K562 (cell line): ENCODE measurements around the gene IP6K1. TPM values are rescaled to one million over a fixed set of nuclear protein-coding genes. Genes with fewer than 3 reads are reported as not detected.

Experiments
- ARID1B ChIP-seq: fragments of 450-650 bp; IDR thresholded peaks from 2 replicates; pipeline ENCODE4 v1.6.1; 2016; ENCODE audit warnings: antibody characterized with exemption, mild to moderate bottlenecking, inconsistent platforms
- ASH1L ChIP-seq: fragments of 450-650 bp; IDR thresholded peaks from 2 replicates; pipeline ENCODE4 v1.6.1; 2018; ENCODE audit warnings: borderline replicate concordance, mild to moderate bottlenecking, low read depth; ENCODE audit not compliant: partially characterized antibody
- CBFA2T3 ChIP-seq: fragments of 450-650 bp; IDR thresholded peaks from 2 replicates; pipeline ENCODE4 v1.6.1; 2017
- CBFB ChIP-seq: sonication (generic); formaldehyde crosslinking; IDR thresholded peaks from 2 replicates; pipeline ENCODE4 v1.4.0; 2020; ENCODE audit warnings: mild to moderate bottlenecking, missing genetic modification reagents
- E2F5 ChIP-seq: sonication (generic); formaldehyde crosslinking; IDR thresholded peaks from 2 replicates; pipeline ENCODE4 v1.8.0; 2022; ENCODE audit warnings: mild to moderate bottlenecking, missing genetic modification reagents
- EP400 ChIP-seq: fragments of 450-650 bp; IDR thresholded peaks from 2 replicates; pipeline ENCODE4 v1.6.1; 2017; ENCODE audit warnings: antibody characterized with exemption, mild to moderate bottlenecking, moderate library complexity
- GATAD2A ChIP-seq: fragments of 450-650 bp; IDR thresholded peaks from 2 replicates; pipeline ENCODE4 v1.6.1; 2017
- IFI16 ChIP-seq: fragments of 250-450 bp; sonication (Bioruptor Pico); IDR thresholded peaks from 2 replicates; pipeline ENCODE4 v2.1.2; 2022; ENCODE audit warnings: mild to moderate bottlenecking, inconsistent platforms
- JUND ChIP-seq, 2 experiments: IDR thresholded peaks; 2 replicates in 1 of 2; 3 replicates in 1 of 2; pipeline ENCODE4 v1.6.1; 2011; ENCODE audit warnings: borderline replicate concordance in 2 of 2, low read depth in 2 of 2, low read length in 2 of 2, improper control_type of control experiment in 1 of 2, missing biosample characterization in 1 of 2, missing genetic modification characterization in 1 of 2, missing genetic modification reagents in 1 of 2
- L3MBTL2 ChIP-seq: fragments of 450-650 bp; IDR thresholded peaks from 2 replicates; pipeline ENCODE4 v1.6.1; 2016; ENCODE audit warnings: mild to moderate bottlenecking, moderate library complexity
- NR2C1 ChIP-seq, 2 experiments: fragments of 450-650 bp; IDR thresholded peaks; 2 replicates each; pipeline ENCODE4 v1.6.1; 2017; ENCODE audit warnings: mild to moderate bottlenecking in 2 of 2, antibody characterized with exemption in 1 of 2, inconsistent platforms in 1 of 2, missing compliant biosample characterization in 1 of 2, missing genetic modification characterization in 1 of 2
- NR2C2 ChIP-seq, 2 experiments: fragments of 200-800 bp in 1 of 2; sonication (Bioruptor generic) in 1 of 2; sonication (generic) in 1 of 2; formaldehyde crosslinking in 1 of 2; IDR thresholded peaks; 2 replicates each; pipeline versions ENCODE4 v1.6.1 to v1.8.0; 2016 to 2022; ENCODE audit warnings: mild to moderate bottlenecking in 1 of 2, missing compliant biosample characterization in 1 of 2, missing genetic modification characterization in 1 of 2, missing genetic modification reagents in 1 of 2
- PHF20 ChIP-seq: fragments of 450-650 bp; IDR thresholded peaks from 2 replicates; pipeline ENCODE4 v1.6.1; 2018; ENCODE audit not compliant: partially characterized antibody
- PML ChIP-seq: IDR thresholded peaks from 2 replicates; pipeline ENCODE4 v1.6.1; 2012; ENCODE audit warnings: low read length, inconsistent platforms
- POLR2B ChIP-seq: fragments of 450-650 bp; IDR thresholded peaks from 2 replicates; pipeline ENCODE4 v1.6.1; 2018; ENCODE audit warnings: low read depth; ENCODE audit not compliant: partially characterized antibody
- SMAD1 ChIP-seq: fragments of 150-350 bp; IDR thresholded peaks from 2 replicates; pipeline ENCODE4 v1.6.1; 2014; ENCODE audit warnings: low read length, low read depth; ENCODE audit not compliant: partially characterized antibody
- SUPT5H ChIP-seq: fragments of 450-650 bp; IDR thresholded peaks from 2 replicates; pipeline ENCODE4 v1.6.1; 2016
- ZBTB26 ChIP-seq: fragments of 450-650 bp; formaldehyde crosslinking; IDR thresholded peaks from 2 replicates; pipeline ENCODE4 v1.4.0; 2022; ENCODE audit warnings: missing genetic modification characterization
- ZBTB33 ChIP-seq: sonication (generic); formaldehyde crosslinking; IDR thresholded peaks from 2 replicates; pipeline ENCODE4 v1.8.1; 2023; ENCODE audit warnings: mild to moderate bottlenecking, missing genetic modification reagents
- ZFP36 ChIP-seq: fragments of 150-350 bp; IDR thresholded peaks from 2 replicates; pipeline ENCODE4 v1.6.1; 2018; ENCODE audit warnings: low read length, low read depth; ENCODE audit not compliant: partially characterized antibody
- ZNF347 ChIP-seq: fragments of 450-650 bp; formaldehyde crosslinking; IDR thresholded peaks from 2 replicates; pipeline ENCODE4 v1.4.0; 2020; ENCODE audit warnings: low read depth, mild to moderate bottlenecking, moderate library complexity
- ZNF436 ChIP-seq: fragments of 250-450, 450-650 bp; sonication (Bioruptor Pico); formaldehyde crosslinking; IDR thresholded peaks from 2 replicates; pipeline ENCODE4 v1.7.0; 2020; ENCODE audit warnings: mild to moderate bottlenecking
- ZNF75A ChIP-seq: fragments of 450-650 bp; formaldehyde crosslinking; IDR thresholded peaks from 2 replicates; pipeline ENCODE4 v1.4.0; 2020; ENCODE audit warnings: mild to moderate bottlenecking
- ZSCAN32 ChIP-seq: fragments of 450-650 bp; formaldehyde crosslinking; IDR thresholded peaks from 2 replicates; pipeline ENCODE4 v1.4.0; 2020; ENCODE audit warnings: mild to moderate bottlenecking, moderate library complexity
- polyA plus RNA-seq, 8 experiments: library from polyadenylated mRNA; depleted of rRNA in 4 of 8; stranded (reverse) in 5 of 8; unstranded in 3 of 8; fragments of >200 nt; fragmentation: Nextera tagmentation in 2 of 8; fragmentation: Illumina TruSeq in 1 of 8; extraction: Ambion mirVana in 2 of 8; extraction: Trizol in 1 of 8; gene quantifications; 2 replicates each; pipeline versions ENCODE4 v1.2.1 to v1.2.3, GENCODE V29; 2011 to 2014; ENCODE audit warnings: inconsistent platforms in 1 of 8, missing spikeins in 1 of 8
- total RNA-seq, 7 experiments: library from RNA; depleted of rRNA in 6 of 7; stranded (reverse); fragments of >200 nt in 6 of 7; fragmentation: Illumina TruSeq in 2 of 7; extraction: Trizol in 2 of 7; gene quantifications; 2 replicates each; pipeline versions ENCODE4 v1.2.1 to v1.2.3, GENCODE V29; 2011 to 2021; ENCODE audit warnings: low replicate concordance in 1 of 7

The IP6K1 gene
- total and polyA plus RNA-seq, 9 of the 15 experiments (the other 6 are each of a cell fraction or from before 2014, with no cell fraction given) = 0.46 to 29.2 (median 13.1) TPM

DNA sequence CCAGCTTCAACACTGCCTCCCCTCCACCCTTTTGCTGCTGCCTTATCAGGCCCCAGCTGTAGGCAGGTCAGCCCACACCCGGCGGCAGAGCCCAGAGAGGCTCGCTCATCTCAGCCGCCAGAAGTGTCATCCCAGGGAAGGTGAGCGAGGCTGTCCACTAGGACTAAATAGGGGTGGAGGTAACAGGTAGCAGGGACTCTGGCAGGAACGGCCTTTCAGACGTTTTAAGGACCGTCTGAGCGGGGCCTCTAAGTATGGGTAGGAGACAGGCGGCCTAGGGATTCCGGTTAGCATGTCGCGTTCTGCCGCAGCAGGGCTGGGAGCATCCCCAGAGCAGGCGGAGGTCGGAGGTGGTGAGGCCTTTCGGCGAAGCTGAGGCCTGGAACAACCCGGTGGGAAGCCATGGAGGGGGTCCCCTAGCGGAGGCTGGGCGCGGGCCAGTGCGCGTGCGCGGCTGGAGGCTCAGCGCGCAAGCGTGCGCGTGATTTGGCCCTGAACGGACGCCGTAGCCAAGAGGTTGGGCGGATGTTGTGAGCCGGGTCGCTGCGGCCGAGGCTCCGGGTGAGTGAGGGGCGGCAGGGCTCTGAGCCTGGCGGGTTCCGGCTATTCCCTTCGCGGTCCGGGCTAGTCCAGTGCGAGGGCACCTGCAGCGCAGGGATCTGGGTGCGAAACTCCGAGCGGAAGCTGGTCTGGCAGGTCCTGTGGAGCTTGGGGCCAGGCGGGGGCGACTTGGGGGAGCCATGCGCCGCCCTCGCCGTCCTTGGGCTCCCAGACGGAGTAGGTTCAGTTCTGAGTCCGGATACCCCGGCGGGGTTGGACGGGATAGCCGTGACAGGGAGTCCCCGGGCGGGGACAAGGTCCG lies 97.1 kb downstream of the IP6K1 start, which contains the start of the genes MST1 and RNF123 (continued):
- TF ChIP-seq PML (no peak), JUND (IDR thresholded peaks at IDR 0.05; ENCODE audit: borderline replicate concordance, low read depth, low read length) (peak; percentile 31; the same call in 1 of the 2 replicates), JUND (tag; IDR thresholded peaks at IDR 0.05; ENCODE audit: borderline replicate concordance, low read depth, low read length) (no peak), ZNF75A (no peak), IFI16 (no peak), SUPT5H (peak; percentile 76), E2F5 (CRISPR knock-in tag) (no peak), ZFP36 (no peak), ZNF436 (CRISPR knock-in tag) (no peak), ZBTB26 (0 out of 2 replicates have a peak, but pooled peaks have one; percentile 40), CBFA2T3 (peak; percentile 74), ZSCAN32 (0 out of 2 replicates have a peak, but pooled peaks have one; percentile 28), NR2C2 (CRISPR knock-in tag; IDR thresholded peaks at IDR 0.05) (no peak), NR2C2 (tag; IDR thresholded peaks at IDR 0.05) (peak; percentile 69), NR2C1 (IDR thresholded peaks at IDR 0.05) (no peak), NR2C1 (tag; IDR thresholded peaks at IDR 0.05) (0 out of 2 replicates have a peak, but pooled peaks have one; percentile 14), ZNF347 (CRISPR knock-in tag) (no peak), ARID1B (peak; percentile 59), SMAD1 (no peak), POLR2B (peak; percentile 58), ZBTB33 (CRISPR knock-in tag) (no peak), EP400 (peak; percentile 63), PHF20 (peak; percentile 30), ASH1L (no peak), L3MBTL2 (0 out of 2 replicates have a peak, but pooled peaks have one; percentile 18), CBFB (no peak), GATAD2A (no peak)
